ENCODE data around the gene TRAFD1.
"Not testable (repeated sequence)": the region's sequence is repeated elsewhere in the genome, so short reads cannot be mapped to it uniquely, and the experiment has no call there.

TRAFD1 gene

GRCh38 chr12:112115259-112116045 lies 9.9 kb upstream of the TRAFD1 start:
- no peak for DNase-seq

DNA sequence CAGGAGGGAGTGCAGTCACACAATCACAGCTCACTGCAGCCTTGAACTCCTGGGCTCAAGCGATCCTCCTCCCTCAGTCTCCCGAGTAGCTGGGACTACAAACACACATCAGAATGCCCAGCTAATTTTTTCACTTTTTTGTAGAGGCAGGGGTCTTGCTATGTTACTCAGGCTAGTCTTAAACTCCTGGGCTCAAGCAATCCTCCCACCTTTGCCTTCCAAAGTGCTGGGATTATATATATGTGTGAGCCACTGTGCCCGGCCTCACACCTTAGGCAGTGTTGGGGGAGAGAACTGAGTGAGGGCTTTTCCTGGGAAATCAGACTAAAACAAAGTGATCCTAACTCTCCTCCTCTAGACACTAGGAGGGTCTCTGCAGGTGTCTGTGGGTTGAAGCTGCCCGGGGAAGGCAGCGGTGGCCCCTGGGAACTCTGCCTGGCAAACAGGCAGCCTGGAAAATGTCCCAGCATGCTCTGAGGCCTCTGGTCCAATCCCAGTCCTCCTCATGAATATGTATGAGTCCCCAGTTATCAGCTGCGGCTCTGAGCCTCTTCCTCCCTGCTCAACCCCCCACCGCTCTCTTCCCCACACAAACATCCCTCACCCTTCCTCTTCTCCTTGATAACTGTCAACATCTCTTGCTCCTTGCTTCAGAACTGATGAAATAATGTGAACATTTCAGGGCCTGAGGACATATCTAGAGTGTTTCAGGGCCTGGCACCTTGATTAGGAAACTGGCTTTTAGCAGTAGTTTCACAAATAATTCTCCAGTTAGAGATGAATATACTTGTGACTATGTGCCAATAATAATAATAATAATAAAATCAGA lies 8.9 kb upstream of the TRAFD1 start:
- peak; percentile 95 for DNase-seq

GRCh38 chr12:112117685-112118084 lies 7.7 kb upstream of the TRAFD1 start:
- DNase-seq: no peak

DNA sequence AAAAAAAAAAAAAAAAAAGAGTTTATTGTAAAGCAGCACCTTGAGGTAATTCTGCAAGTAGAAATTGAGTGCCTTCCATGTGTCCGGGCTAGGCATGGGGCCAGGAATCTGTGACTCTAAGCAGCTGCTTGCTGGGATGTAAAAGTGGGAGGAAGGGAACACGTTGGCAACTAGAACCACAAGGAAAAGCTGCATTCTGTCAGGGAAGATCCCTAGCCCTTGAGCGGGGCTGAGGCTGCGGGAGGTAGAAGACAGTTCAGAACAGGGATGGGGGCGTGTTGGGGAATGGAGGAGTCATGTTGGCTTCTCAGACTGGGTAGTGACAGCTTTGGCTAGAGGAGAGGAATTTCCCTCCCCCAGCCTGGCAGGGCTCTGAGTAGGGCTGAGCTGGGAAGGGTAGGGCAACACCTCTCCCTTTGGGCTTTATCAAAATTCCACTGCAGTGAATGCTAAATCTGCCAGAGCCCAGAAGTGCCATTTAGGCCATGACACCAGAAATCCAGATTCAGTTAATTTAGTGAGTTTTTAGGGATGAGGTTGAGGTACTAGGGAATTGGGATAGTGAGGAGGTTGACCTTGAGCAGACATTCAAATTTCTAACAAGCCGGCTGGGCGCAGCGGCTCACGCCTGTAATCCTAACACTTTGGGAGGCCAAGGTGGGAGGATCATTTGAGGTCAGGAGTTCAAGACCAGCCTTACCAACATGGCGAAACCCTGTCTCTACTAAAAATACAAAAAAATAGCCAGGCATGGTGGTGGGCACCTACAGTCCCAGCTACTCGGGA lies 3.4 kb upstream of the TRAFD1 start:
- DNase-seq: peak; percentile 26

- no peak for DNase-seq
Observed at GRCh38 chr12:112122823-112123690, 2.3 kb upstream of the TRAFD1 start.

DNA sequence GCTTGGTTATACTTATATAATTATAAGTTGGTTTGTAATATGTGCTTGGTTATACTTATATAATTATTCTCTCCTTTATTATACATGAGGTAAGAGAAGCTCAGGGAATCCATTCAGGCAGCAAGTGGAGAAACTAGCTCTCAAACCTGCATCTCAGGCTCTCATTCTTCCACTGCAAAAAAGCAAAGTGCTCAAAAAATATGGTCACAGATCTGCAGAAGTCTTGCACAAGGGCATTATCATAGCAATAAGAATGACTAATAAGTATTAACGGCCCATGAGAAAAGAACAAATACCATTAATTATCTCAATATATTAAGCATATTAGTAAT lies 476 bp upstream of the TRAFD1 start:
- DNase-seq: no peak

GRCh38 chr12:112126000-112126438 lies 659 bp downstream of the TRAFD1 start:
- DNase-seq: peak; percentile 48

GRCh38 chr12:112126911-112127310 lies 1.6 kb downstream of the TRAFD1 start:
- no peak for DNase-seq

GRCh38 chr12:112130441-112130998 lies 5.2 kb downstream of the TRAFD1 start:
- DNase-seq: no peak

DNA sequence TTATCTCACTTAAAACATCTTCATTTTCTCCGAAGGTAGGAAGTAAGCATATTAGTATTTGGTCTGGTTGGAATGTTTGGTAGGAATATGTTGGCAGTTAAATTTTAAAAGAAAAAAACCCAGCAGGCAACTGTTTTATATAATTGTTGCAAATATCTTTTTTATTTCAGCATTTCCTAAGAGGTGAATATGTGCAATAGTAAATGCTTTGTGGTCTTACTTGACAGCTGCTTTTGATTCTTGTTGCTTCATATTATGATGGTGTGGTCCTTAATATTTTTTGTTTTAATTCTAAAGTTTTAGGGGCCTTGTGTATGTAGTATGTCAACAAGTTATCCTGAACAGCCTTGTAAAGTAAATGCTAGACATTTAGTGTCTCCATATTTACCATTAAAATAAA lies 6.3 kb downstream of the TRAFD1 start:
- no peak for DNase-seq

DNA sequence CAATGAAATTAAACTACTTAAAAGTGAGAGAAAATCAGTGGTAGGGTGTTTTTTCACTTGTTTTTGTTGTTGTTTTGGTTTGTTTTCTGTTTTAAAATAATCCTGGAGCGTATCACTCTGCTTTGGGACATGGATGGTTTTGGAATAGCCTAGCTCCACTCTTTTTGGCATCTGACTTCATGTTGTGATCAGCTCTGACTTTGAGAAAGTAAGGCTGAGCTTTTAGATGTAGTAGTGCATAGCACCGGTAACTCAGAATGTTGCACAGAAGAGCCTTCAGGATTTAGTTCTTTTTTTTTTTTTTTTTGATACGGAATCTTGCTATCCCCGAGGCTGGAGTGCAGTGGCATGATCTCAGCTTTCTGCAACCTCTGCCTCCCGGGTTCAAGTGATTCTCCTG lies 8.1 kb downstream of the TRAFD1 start:
- DNase-seq: no peak

DNA sequence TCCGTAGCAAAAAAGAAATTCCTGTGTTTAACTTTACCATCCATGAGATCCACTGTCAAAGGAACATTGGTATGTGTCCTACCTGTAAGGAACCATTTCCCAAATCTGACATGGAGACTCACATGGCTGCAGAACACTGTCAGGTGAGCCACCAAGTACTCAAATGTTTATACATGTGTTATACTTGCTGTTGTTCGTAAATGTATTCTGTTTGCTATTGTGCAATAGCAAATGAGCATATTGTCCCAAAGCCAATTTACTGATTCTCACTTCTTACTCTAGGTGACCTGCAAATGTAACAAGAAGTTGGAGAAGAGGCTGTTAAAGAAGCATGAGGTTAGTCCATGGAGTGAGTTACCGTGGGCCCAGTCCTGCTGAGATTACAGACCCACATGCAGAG lies 9.4 kb downstream of the TRAFD1 start:
- DNase-seq: no peak

DNA sequence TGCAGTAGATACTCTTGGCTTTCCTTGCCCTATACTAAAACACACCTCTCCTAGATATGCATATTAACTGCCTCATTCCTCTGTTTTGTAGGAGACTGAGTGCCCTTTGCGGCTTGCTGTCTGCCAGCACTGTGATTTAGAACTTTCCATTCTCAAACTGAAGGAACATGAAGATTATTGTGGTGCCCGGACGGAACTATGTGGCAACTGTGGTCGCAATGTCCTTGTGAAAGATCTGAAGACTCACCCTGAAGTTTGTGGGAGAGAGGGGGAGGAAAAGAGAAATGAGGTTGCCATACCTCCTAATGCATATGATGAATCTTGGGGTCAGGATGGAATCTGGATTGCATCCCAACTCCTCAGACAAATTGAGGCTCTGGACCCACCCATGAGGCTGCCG lies 15.4 kb downstream of the TRAFD1 start:
- DNase-seq: no peak

DNA sequence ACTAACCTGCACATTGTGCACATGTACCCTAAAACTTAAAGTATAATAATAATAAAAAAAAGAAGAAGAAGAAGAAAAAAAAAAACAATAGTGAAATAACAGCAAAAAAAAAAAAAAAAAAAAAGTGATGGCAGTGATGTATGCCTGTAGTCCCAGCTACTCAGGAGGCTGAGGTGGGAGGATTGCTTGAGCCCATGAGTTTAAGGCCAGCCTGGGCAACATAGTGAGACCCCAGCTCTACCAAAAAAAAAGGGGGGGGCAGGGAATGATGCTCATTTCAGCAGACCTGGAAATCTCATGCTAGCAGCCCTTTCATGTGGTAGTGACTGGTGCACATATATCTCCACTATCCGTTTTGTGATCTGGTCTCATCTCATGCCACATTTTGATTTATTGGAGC lies 20.8 kb downstream of the TRAFD1 start:
- DNase-seq: no peak

DNA sequence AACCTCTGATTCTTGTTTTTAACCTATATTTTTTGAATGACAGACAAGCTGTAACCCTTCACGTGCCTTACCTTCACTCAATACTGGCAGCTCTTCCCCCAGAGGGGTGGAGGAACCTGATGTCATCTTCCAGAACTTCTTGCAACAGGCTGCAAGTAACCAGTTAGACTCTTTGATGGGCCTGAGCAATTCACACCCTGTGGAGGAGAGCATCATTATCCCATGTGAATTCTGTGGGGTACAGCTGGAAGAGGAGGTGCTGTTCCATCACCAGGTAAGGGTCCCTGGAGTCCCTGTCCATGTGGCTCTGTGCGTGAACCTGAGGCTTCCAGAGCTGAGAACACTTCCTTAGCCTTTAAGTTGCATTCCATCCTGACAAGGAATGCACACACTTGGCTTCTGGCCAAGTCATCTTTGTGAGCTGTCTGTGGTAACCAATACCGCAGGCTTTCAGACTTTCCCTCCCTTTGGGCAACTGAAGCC lies 22.7 kb downstream of the TRAFD1 start:
- peak; percentile 27 for DNase-seq

DNA sequence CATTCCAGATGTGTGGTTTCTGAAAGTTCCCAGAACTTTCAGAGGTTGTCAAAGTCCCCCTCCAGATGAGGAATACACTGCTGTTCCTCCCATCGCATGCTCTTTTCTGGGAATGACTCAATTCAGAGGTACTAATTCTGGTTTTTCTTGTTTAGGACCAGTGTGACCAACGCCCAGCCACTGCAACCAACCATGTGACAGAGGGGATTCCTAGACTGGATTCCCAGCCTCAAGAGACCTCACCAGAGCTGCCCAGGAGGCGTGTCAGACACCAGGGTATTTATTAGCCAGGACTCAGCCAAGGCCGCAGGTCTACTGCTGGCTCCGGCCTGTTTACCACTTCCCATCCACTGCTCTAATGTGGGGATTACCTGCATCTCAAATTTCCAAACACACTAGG lies 24.2 kb downstream of the TRAFD1 start:
- no peak for DNase-seq

DNA sequence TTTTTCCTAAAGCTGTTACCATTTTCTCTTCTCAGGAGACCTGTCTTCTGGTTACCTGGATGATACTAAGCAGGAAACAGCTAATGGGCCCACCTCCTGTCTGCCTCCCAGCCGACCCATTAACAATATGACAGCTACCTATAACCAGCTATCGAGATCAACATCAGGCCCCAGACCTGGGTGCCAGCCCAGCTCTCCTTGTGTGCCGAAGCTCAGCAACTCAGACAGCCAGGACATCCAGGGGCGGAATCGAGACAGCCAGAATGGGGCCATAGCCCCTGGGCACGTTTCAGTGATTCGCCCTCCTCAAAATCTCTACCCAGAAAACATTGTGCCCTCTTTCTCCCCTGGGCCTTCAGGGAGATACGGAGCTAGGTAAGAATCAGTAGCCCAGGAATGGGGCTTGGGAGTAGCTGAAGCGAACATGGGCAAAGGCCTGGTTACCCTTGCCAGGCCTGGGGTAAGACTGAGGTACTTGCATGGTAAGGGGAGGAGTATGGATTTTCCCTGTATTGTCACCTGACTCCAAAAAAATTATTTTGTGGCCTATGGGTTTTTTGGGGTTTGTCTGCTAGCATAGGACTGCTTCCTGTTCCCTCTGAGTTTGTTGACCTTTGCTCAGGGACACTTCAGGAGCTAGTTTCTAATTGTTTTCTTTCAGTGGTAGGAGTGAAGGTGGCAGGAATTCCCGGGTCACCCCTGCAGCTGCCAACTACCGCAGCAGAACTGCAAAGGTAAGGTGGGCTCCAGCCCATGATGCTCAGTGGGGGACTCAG lies 26.6 kb downstream of the TRAFD1 start:
- DNase-seq: no peak

DNA sequence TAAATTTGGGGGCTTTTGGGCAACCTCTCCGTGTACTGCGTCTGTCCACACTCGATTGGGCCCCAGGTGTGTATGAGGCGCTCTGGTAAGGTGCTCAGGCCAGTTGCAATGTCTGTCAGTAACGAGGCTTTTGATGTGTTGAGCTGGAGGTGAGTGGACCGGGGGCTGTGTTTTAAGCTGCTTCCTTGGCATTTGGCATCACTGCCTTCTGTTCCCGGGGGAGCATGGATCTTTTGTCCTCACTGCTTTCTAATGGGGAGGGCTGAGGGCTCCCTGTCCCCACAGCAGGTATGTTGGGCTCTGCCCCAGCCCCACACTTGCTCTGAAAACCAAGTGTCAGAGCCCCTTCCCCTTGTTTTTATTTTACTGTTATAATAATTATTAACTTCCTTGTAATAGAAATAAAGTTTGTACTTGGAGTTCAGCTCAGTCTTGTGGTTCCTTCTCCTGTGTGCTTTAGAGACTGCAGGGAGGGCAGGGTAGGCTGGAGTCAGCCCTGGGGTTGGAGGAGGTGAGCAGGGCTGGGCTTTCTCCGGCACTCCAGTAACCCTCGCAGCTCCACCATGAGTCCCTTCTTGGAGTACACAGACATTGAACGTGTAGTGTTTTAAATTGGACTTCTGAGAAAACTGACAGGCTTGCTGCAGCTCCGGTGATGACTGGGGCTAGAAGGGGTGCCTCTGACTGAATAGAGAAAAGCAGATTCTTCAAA lies 28.0 kb downstream of the TRAFD1 start:
- no peak for DNase-seq

GRCh38 chr12:112153893-112154219 lies 28.5 kb downstream of the TRAFD1 start:
- no peak for DNase-seq

GRCh38 chr12:112158461-112159145 lies 33.2 kb downstream of the TRAFD1 start:
- not testable (repeated sequence) for DNase-seq

All from NCI-H82 (cell line).